ENCODE results near the gene CAPZB. TPM values are rescaled to one million over a fixed set of nuclear protein-coding genes. Genes with fewer than 3 reads are reported as not detected.
"Not testable (repeated sequence)": the region's sequence is repeated elsewhere in the genome, so short reads cannot be mapped to it uniquely, and the experiment has no call there.

Gene CAPZB
- total RNA-seq = 267 TPM
- long read RNA-seq, transcript CAPZB-201 (9 exons, 858 nt) = minor isoform, 21 of 92 reads
- long read RNA-seq, transcript CAPZB-203 (10 exons, 1,686 nt) = major isoform, 60 of 92 reads
- long read RNA-seq, partial matches to known transcripts = 4 of 92 reads
- long read RNA-seq, other reads (novel, unspliced or antisense) = 6 of 92 reads

GRCh38 chr1:19485362-19486187 is at the start of gene CAPZB:
CAPZB (minus strand) TSS chr1:19485539; CDS start chr1:19485438, 101 bp downstream.
- ATAC-seq = peak; percentile 93
- intact Hi-C loops (cut with DNase I) = loop anchor here (2.0 to 5.0 kb wide), 5 partner anchors 48 to 162 kb away; a partner anchor contains a TSS
- DNase-seq (ENCODE audit: missing footprints) = peak; percentile 98

GRCh38 chr1:19534281-19534680 is 48.9 kb upstream of the CAPZB start:
- intact Hi-C loops (cut with DNase I) = no loop called here
- no peak for ATAC-seq
- DNase-seq (ENCODE audit: missing footprints) = no peak

- no peak for DNase-seq (ENCODE audit: missing footprints)
- peak; percentile 65 for ATAC-seq
- intact Hi-C loops (cut with DNase I) = no loop called here
Observed at GRCh38 chr1:19533626-19534025, 48.3 kb upstream of the CAPZB start.

GRCh38 chr1:19532519-19532918 is 47.2 kb upstream of the CAPZB start:
- intact Hi-C loops (cut with DNase I) = no loop called here
- no peak for ATAC-seq
- DNase-seq (ENCODE audit: missing footprints) = no peak

- ATAC-seq (peak; percentile 61), DNase-seq (ENCODE audit: missing footprints) (no peak)
- intact Hi-C loops (cut with DNase I) = no loop called here
Observed at GRCh38 chr1:19529664-19530063, 44.3 kb upstream of the CAPZB start.

GRCh38 chr1:19528438-19528837 is 43.1 kb upstream of the CAPZB start:
- ATAC-seq = no peak
- intact Hi-C loops (cut with DNase I) = no loop called here
- DNase-seq (ENCODE audit: missing footprints) = no peak

- no peak for DNase-seq (ENCODE audit: missing footprints)
- intact Hi-C loops (cut with DNase I) = no loop called here
- no peak for ATAC-seq
Observed at GRCh38 chr1:19525607-19526545, 40.5 kb upstream of the CAPZB start.

- intact Hi-C loops (cut with DNase I) = no loop called here
- ATAC-seq (no peak), DNase-seq (ENCODE audit: missing footprints) (no peak)
Observed at GRCh38 chr1:19524791-19525190, 39.5 kb upstream of the CAPZB start.

- intact Hi-C loops (cut with DNase I) = not testable (repeated sequence)
Observed at GRCh38 chr1:19522570-19522969, 37.2 kb upstream of the CAPZB start.

GRCh38 chr1:19521411-19521810 is 36.1 kb upstream of the CAPZB start:
- no peak for ATAC-seq
- intact Hi-C loops (cut with DNase I) = no loop called here
- DNase-seq (ENCODE audit: missing footprints) = no peak

More at GRCh38 chr1:19522570-19522969, 37.2 kb upstream of the CAPZB start:
- not testable (repeated sequence) for DNase-seq (ENCODE audit: missing footprints); ATAC-seq

- no peak for ATAC-seq
- intact Hi-C loops (cut with DNase I) = no loop called here
- no peak for DNase-seq (ENCODE audit: missing footprints)
Observed at GRCh38 chr1:19517017-19517416, 31.7 kb upstream of the CAPZB start.

- no peak for ATAC-seq
- intact Hi-C loops (cut with DNase I) = no loop called here
Observed at GRCh38 chr1:19515201-19515600, 29.9 kb upstream of the CAPZB start.

GRCh38 chr1:19514391-19514831 is 29.1 kb upstream of the CAPZB start:
- DNase-seq (ENCODE audit: missing footprints) = peak; percentile 70
- intact Hi-C loops (cut with DNase I) = loop anchor here (5.0 kb wide), 1 partner anchor 48 kb away; no protein-coding TSS in a partner anchor
- peak; percentile 94 for ATAC-seq

More at GRCh38 chr1:19515201-19515600, 29.9 kb upstream of the CAPZB start:
- no peak for DNase-seq (ENCODE audit: missing footprints)

GRCh38 chr1:19512545-19512944 is 27.2 kb upstream of the CAPZB start:
- no peak for ATAC-seq
- no peak for DNase-seq (ENCODE audit: missing footprints)
- intact Hi-C loops (cut with DNase I) = loop anchor here (5.0 kb wide), 1 partner anchor 50 kb away; no protein-coding TSS in a partner anchor

- no peak for ATAC-seq
- no peak for DNase-seq (ENCODE audit: missing footprints)
- intact Hi-C loops (cut with DNase I) = loop anchor here (5.0 kb wide), 1 partner anchor 51 kb away; no protein-coding TSS in a partner anchor
Observed at GRCh38 chr1:19511116-19511515, 25.8 kb upstream of the CAPZB start.

GRCh38 chr1:19509647-19510046 is 24.3 kb upstream of the CAPZB start:
- DNase-seq (ENCODE audit: missing footprints); ATAC-seq: not testable (repeated sequence)
- intact Hi-C loops (cut with DNase I) = loop anchor here (5.0 kb wide), 2 partner anchors 53 to 138 kb away; no protein-coding TSS in a partner anchor

- intact Hi-C loops (cut with DNase I) = loop anchor here (5.0 kb wide), 1 partner anchor 140 kb away; no protein-coding TSS in a partner anchor
- DNase-seq (ENCODE audit: missing footprints) (no peak), ATAC-seq (no peak)
Observed at GRCh38 chr1:19507516-19507915, 22.2 kb upstream of the CAPZB start.

GRCh38 chr1:19505693-19506457 is 20.5 kb upstream of the CAPZB start:
- DNase-seq (ENCODE audit: missing footprints) (no peak), ATAC-seq (peak; percentile 48)
- intact Hi-C loops (cut with DNase I) = loop anchor here (5.0 kb wide), 1 partner anchor 141 kb away; no protein-coding TSS in a partner anchor

Data from Right ventricle myocardium inferior (tissue), 1 donor.